Hepatocyte (in vitro differentiated cells): ENCODE results near the gene USP12. TPM values are rescaled to one million over a fixed set of nuclear protein-coding genes. Genes with fewer than 3 reads are reported as not detected.
"Not testable (repeated sequence)": the region's sequence is repeated elsewhere in the genome, so short reads cannot be mapped to it uniquely, and the experiment has no call there.

Experiments used
- DNase-seq: peaks from one replicate; pipeline ENCODE4 v3.0.0-alpha.2; 2016; ENCODE audit warnings: low spot score
- H2AFZ ChIP-seq: fragments of 200-600 bp; sonication (generic); 2 replicates; pipeline ENCODE4 v1.6.0; 2016; ENCODE audit warnings: antibody characterized with exemption, mild to moderate bottlenecking
- H3K27ac ChIP-seq: fragments of 200-600 bp; sonication (generic); 2 replicates; pipeline ENCODE4 v1.5.1; 2016; ENCODE audit warnings: mild to moderate bottlenecking
- H3K27me3 ChIP-seq: fragments of 200-600 bp; sonication (generic); 2 replicates; pipeline ENCODE4 v1.6.1; 2016
- H3K36me3 ChIP-seq: fragments of 200-600 bp; sonication (generic); replicated peaks from 2 replicates; pipeline ENCODE4 v1.5.1; 2016; ENCODE audit warnings: low read depth; ENCODE audit not compliant: insufficient read depth
- H3K4me1 ChIP-seq: fragments of 200-600 bp; sonication (generic); 2 replicates; pipeline ENCODE4 v1.5.1; 2016; ENCODE audit warnings: mild to moderate bottlenecking, moderate library complexity; ENCODE audit not compliant: insufficient read depth
- H3K4me2 ChIP-seq: fragments of 200-600 bp; sonication (generic); 2 replicates; pipeline ENCODE4 v1.6.0; 2016
- H3K4me3 ChIP-seq: fragments of 200-600 bp; sonication (generic); 2 replicates; pipeline ENCODE4 v1.5.1; 2016; ENCODE audit warnings: mild to moderate bottlenecking
- H3K79me2 ChIP-seq: fragments of 200-600 bp; sonication (generic); 2 replicates; pipeline ENCODE4 v1.6.0; 2017; ENCODE audit warnings: mild to moderate bottlenecking
- H3K9me2 ChIP-seq: fragments of 200-600 bp; sonication (generic); replicated peaks from 2 replicates; pipeline ENCODE4 v1.6.0; 2017; ENCODE audit warnings: mild to moderate bottlenecking; ENCODE audit not compliant: insufficient read depth
- H3K9me3 ChIP-seq: fragments of 200-600 bp; sonication (generic); 2 replicates; pipeline ENCODE4 v1.5.1; 2016; ENCODE audit warnings: low read depth, mild to moderate bottlenecking
- H4K20me1 ChIP-seq: fragments of 200-600 bp; sonication (generic); 2 replicates; pipeline ENCODE4 v1.6.0; 2016; ENCODE audit warnings: mild to moderate bottlenecking; ENCODE audit not compliant: insufficient read depth, poor library complexity, severe bottlenecking
- EZH2 ChIP-seq: fragments of 200-600 bp; sonication (generic); IDR thresholded peaks from 2 replicates; pipeline ENCODE4 v1.6.1; 2016; ENCODE audit warnings: antibody characterized with exemption, mild to moderate bottlenecking, borderline replicate concordance
- EZH2phosphoT487 ChIP-seq: fragments of 200-600 bp; sonication (generic); IDR thresholded peaks from one replicate; pipeline ENCODE4 v1.6.1; 2018; ENCODE audit warnings: antibody characterized with exemption, mild to moderate bottlenecking, low read depth, moderate library complexity; ENCODE audit not compliant: unreplicated experiment, severe bottlenecking
- WGBS: methylation state at CpG from one replicate; pipeline ENCODE4 v1.1.6; 2016; ENCODE audit warnings: low lambda C conversion rate; ENCODE audit errors: missing lambda C conversion rate; 5-methylcytosine and 5-hydroxymethylcytosine counted together
- polyA plus RNA-seq: library from polyadenylated mRNA; unstranded; fragments of >200 nt; fragmentation: Nextera tagmentation; extraction: Ambion mirVana; gene quantifications from 2 replicates; pipeline ENCODE4 v1.2.1, GENCODE V29; 2016
- total RNA-seq: library from RNA; depleted of rRNA; stranded (reverse); fragments of >200 nt; gene quantifications from 2 replicates; pipeline ENCODE4 v1.2.3, GENCODE V29; 2014
- TF ChIP-seq, protein P1 (sequence below): fragments of 200-600 bp; sonication (generic); IDR thresholded peaks from 2 replicates; pipeline ENCODE4 v1.5.1; 2016; ENCODE audit warnings: antibody characterized with exemption, mild to moderate bottlenecking; ENCODE audit not compliant: poor library complexity

Gene USP12
- total RNA-seq (26.4 and 33.7 TPM in 2 replicates), polyA plus RNA-seq (15.4 and 17.5 TPM in 2 replicates)

- no peaks in the 10 kb centered on the region for H3K27me3 ChIP-seq
- peaks cover 21% of the 10 kb centered on the region for H3K4me1 ChIP-seq
- TF ChIP-seq, protein P1, sequence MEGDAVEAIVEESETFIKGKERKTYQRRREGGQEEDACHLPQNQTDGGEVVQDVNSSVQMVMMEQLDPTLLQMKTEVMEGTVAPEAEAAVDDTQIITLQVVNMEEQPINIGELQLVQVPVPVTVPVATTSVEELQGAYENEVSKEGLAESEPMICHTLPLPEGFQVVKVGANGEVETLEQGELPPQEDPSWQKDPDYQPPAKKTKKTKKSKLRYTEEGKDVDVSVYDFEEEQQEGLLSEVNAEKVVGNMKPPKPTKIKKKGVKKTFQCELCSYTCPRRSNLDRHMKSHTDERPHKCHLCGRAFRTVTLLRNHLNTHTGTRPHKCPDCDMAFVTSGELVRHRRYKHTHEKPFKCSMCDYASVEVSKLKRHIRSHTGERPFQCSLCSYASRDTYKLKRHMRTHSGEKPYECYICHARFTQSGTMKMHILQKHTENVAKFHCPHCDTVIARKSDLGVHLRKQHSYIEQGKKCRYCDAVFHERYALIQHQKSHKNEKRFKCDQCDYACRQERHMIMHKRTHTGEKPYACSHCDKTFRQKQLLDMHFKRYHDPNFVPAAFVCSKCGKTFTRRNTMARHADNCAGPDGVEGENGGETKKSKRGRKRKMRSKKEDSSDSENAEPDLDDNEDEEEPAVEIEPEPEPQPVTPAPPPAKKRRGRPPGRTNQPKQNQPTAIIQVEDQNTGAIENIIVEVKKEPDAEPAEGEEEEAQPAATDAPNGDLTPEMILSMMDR = peak; percentile 19
- TF ChIP-seq EZH2phosphoT487 = no peak
- peaks cover 46% of the 10 kb centered on the region for H3K79me2 ChIP-seq
- peaks cover 40% of the 10 kb centered on the region for H4K20me1 ChIP-seq
- no peaks in the 10 kb centered on the region for H3K9me3 ChIP-seq
- H3K4me3 ChIP-seq = peak within 1 kb of the TSS; percentile 65
- DNase-seq = peak; percentile 81
- H2AFZ ChIP-seq = peak within 1 kb of the TSS; percentile 46
- H3K4me2 ChIP-seq = peak within 1 kb of the TSS; percentile 81
- H3K27ac ChIP-seq = peak within 1 kb of the TSS; percentile 89
- H3K36me3 ChIP-seq = no peaks in the 10 kb centered on the region
- 0% methylated on average over 20 of the region's 88 CpGs for WGBS
- no peaks in the 10 kb centered on the region for H3K9me2 ChIP-seq
Observed at GRCh38 chr13:27171244-27171826, at the start of gene USP12. Gene USP12, minus strand, starts transcription at chr13:27171811. Its CDS starts 172 bp downstream, at chr13:27171639.

GRCh38 chr13:27219611-27220010, 48.0 kb upstream of the USP12 start:
- no peak for DNase-seq
- 91% methylated on average over 19 of the region's 19 CpGs for WGBS
- H2AFZ ChIP-seq = no peak overlapping the region
- H4K20me1 ChIP-seq = no peaks in the 10 kb centered on the region
- H3K27ac ChIP-seq = no peak overlapping the region
- no peak overlapping the region for H3K4me2 ChIP-seq
- no peaks in the 10 kb centered on the region for H3K9me3 ChIP-seq
- no peaks in the 10 kb centered on the region for H3K4me1 ChIP-seq
- H3K79me2 ChIP-seq = no peaks in the 10 kb centered on the region
- H3K9me2 ChIP-seq = no peaks in the 10 kb centered on the region
- H3K27me3 ChIP-seq = no peaks in the 10 kb centered on the region
- no peaks in the 10 kb centered on the region for H3K36me3 ChIP-seq
- TF ChIP-seq, protein P1 = no peak
- no peak for TF ChIP-seq EZH2phosphoT487
- TF ChIP-seq EZH2 = no peak
- H3K4me3 ChIP-seq = no peak overlapping the region

DNA sequence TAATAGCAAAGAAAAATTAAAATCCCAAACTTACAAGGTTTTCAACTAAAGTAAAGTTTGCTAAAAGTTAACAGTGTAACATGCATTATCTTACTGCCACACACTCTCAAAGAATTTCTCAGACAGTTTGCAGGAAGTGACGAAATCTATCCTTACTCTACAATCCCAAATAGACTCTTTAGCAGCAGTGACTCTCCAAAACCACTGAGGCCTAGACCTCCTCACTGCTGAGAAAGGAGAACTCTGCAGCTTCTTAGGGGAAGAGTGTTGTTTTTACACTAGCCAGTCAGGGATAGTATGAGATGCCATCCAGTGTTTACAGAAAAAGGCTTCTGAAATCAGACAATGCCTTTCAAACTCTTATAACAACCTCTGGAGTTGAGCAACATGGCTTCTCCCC, 47.2 kb upstream of the USP12 start:
- not testable (repeated sequence) for H3K27ac ChIP-seq, H3K4me2 ChIP-seq, H3K4me3 ChIP-seq, H3K9me3 ChIP-seq, DNase-seq, H4K20me1 ChIP-seq, H3K27me3 ChIP-seq, H3K36me3 ChIP-seq, H3K79me2 ChIP-seq, H3K9me2 ChIP-seq, H2AFZ ChIP-seq, H3K4me1 ChIP-seq
- 77% methylated on average over 1 of the region's 1 CpG for WGBS

- DNase-seq, H3K4me1 ChIP-seq, H3K36me3 ChIP-seq, H4K20me1 ChIP-seq, H3K9me2 ChIP-seq, H3K9me3 ChIP-seq, H3K27ac ChIP-seq, H3K4me2 ChIP-seq, H3K27me3 ChIP-seq, H3K4me3 ChIP-seq, H2AFZ ChIP-seq, H3K79me2 ChIP-seq: not testable (repeated sequence)
- WGBS = 70% methylated on average over 2 of the region's 2 CpGs
Observed at GRCh38 chr13:27217791-27218190, 46.2 kb upstream of the USP12 start.

DNA sequence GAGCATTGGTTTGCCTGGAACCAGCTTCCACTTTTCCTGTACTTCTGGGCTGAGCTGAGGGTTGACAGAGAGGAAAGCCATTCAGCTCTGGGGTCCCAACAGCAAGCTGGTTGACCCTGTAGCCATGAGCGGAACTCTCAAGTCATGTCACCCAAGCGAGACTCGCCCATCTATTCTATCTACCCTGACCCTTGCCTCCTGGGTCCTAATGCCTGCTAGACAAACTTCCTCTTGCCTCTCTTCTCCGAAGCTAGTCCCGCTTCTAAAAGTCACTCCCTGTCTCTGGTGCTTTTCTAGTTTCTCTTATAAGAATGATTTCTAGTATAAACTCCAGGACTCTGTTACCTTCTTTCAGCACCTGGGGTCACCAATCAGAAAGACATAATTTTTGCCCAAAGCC, 41.8 kb upstream of the USP12 start:
- H3K4me1 ChIP-seq, H3K36me3 ChIP-seq, DNase-seq, H3K9me3 ChIP-seq, H3K4me2 ChIP-seq, H3K4me3 ChIP-seq, H3K27ac ChIP-seq, H3K27me3 ChIP-seq, H4K20me1 ChIP-seq, H2AFZ ChIP-seq, H3K79me2 ChIP-seq, H3K9me2 ChIP-seq: not testable (repeated sequence)
- 87% methylated on average over 5 of the region's 5 CpGs for WGBS
